HepG2 (cell line): ENCODE data around the gene HSD3B7. TPM values are rescaled to one million over a fixed set of nuclear protein-coding genes. Genes with fewer than 3 reads are reported as not detected.

Experiments used
- ATAC-seq: fragments of 200-7000 bp; cut with Tn5 transposase; 3 replicates; pipeline ENCODE4 v1.9.1; 2020; ENCODE audit warnings: mild to moderate bottlenecking, moderate library complexity
- BruUV-seq: library from RNA; stranded (reverse); fragments of 400-500 nt; replicated peaks from 2 replicates; lab custom pipeline; 2021; lab: Mats Ljungman, UMichigan
- CTCF ChIA-PET: fragments of 300-600 bp; formaldehyde crosslinking; extraction: SDS; loops from one replicate; lab custom pipeline; 2021; ENCODE audit warnings: low total read pairs, inconsistent platforms, low intra/inter-chr PET ratio; lab: Yijun Ruan, JAX
- POLR2A ChIA-PET: fragments of 350-600 bp; sonication (Branson Sonifier 250); formaldehyde crosslinking; loops from one replicate; lab custom pipeline; 2020; ENCODE audit warnings: antibody characterized with exemption, inconsistent platforms; lab: Yijun Ruan, JAX
- DNase-seq: peaks from one replicate; pipeline ENCODE4 v3.0.0-alpha.2; 2015; ENCODE audit warnings: low spot score
- FAIRE-seq: peaks from 3 replicates; lab custom pipeline; 2011; peaks lifted over from hg19 to GRCh38; lab: Jason Lieb, UNC
- H2AFZ ChIP-seq: one replicate; pipeline ENCODE4 v1.6.1; 2011; ENCODE audit warnings: low read length, inconsistent platforms
- H3K27ac ChIP-seq: fragments of 300-600 bp; 3 replicates; pipeline ENCODE4 v1.8.0; 2011; ENCODE audit warnings: mixed run types, mild to moderate bottlenecking, mixed read lengths, low read length, inconsistent platforms; ENCODE audit not compliant: insufficient read depth; ENCODE audit errors: extremely low read length
- H3K27me3 ChIP-seq, 2 experiments: fragments of 200-600 bp in 1 of 2; 2 replicates in 1 of 2; 3 replicates in 1 of 2; pipeline versions ENCODE4 v1.6.0 to v1.8.0; 2011; ENCODE audit warnings: low read length in 2 of 2, mild to moderate bottlenecking in 2 of 2, moderate library complexity in 2 of 2, inconsistent platforms in 1 of 2; ENCODE audit not compliant: insufficient read depth in 2 of 2, control insufficient read depth in 1 of 2
- H3K36me3 ChIP-seq, 2 experiments: fragments of 200-600 bp in 1 of 2; replicated peaks in 1 of 2; 2 replicates in 1 of 2; 3 replicates in 1 of 2; pipeline versions ENCODE4 v1.5.1 to v1.8.0; 2011; ENCODE audit warnings: low read length in 2 of 2, inconsistent platforms in 1 of 2; ENCODE audit not compliant: insufficient read depth in 2 of 2, control insufficient read depth in 1 of 2
- H3K4me1 ChIP-seq: 2 replicates; pipeline ENCODE4 v1.5.1; 2012; ENCODE audit warnings: low read length, inconsistent platforms; ENCODE audit not compliant: insufficient read depth
- H3K4me2 ChIP-seq: 2 replicates; pipeline ENCODE4 v1.6.0; 2011; ENCODE audit warnings: low read depth, low read length, inconsistent platforms
- H3K4me3 ChIP-seq, 3 experiments: fragments of 200-600 bp in 1 of 3; sonication (generic), shearing (Covaris generic) in 1 of 3; replicated peaks in 1 of 3; 2 replicates each; pipeline ENCODE4 v1.5.1; 2011 to 2016; ENCODE audit warnings: low read length in 3 of 3, inconsistent platforms in 2 of 3, low read depth in 2 of 3, mild to moderate bottlenecking in 2 of 3, control low read depth in 1 of 3, mixed read lengths in 1 of 3; ENCODE audit not compliant: insufficient read depth in 1 of 3
- H3K79me2 ChIP-seq: one replicate; pipeline ENCODE4 v1.6.1; 2011; ENCODE audit warnings: low read length, inconsistent platforms; ENCODE audit not compliant: insufficient read depth
- H3K9ac ChIP-seq: 2 replicates; pipeline ENCODE4 v1.6.0; 2011; ENCODE audit warnings: mild to moderate bottlenecking, low read depth, low read length, inconsistent platforms; ENCODE audit not compliant: insufficient read depth
- H3K9me3 ChIP-seq: 2 replicates; pipeline ENCODE4 v1.5.1; 2012; ENCODE audit warnings: mild to moderate bottlenecking, low read length
- H4K20me1 ChIP-seq: 2 replicates; pipeline ENCODE4 v1.6.0; 2011; ENCODE audit warnings: inconsistent platforms, mild to moderate bottlenecking, low read length, moderate library complexity; ENCODE audit not compliant: insufficient read depth
- ASH2L ChIP-seq: fragments of 300-600, 200-600 bp; sonication (generic); IDR thresholded peaks from 2 replicates; pipeline ENCODE4 v1.7.0; 2017; ENCODE audit warnings: low read depth, mild to moderate bottlenecking, moderate library complexity, mixed read lengths, low read length; ENCODE audit not compliant: insufficient read length
- ATM ChIP-seq: fragments of 450-650 bp; IDR thresholded peaks from 2 replicates; pipeline ENCODE4 v1.7.1; 2017; ENCODE audit warnings: mild to moderate bottlenecking, borderline replicate concordance
- FOXO4 ChIP-seq: sonication (generic); formaldehyde crosslinking; conservative IDR thresholded peaks from 2 replicates; pipeline ENCODE4 v1.8.1; 2023; ENCODE audit warnings: missing genetic modification reagents
- KDM1A ChIP-seq: IDR thresholded peaks from 2 replicates; pipeline ENCODE4 v1.6.1; 2016; ENCODE audit warnings: missing compliant biosample characterization
- NR3C1 ChIP-seq: sonication (generic); formaldehyde crosslinking; IDR thresholded peaks from 2 replicates; pipeline ENCODE4 v1.4.0; 2020; ENCODE audit warnings: missing genetic modification reagents
- SP2 ChIP-seq: sonication (generic); formaldehyde crosslinking; IDR thresholded peaks from 2 replicates; pipeline ENCODE4 v1.5.1; 2020; ENCODE audit warnings: mild to moderate bottlenecking, missing genetic modification reagents
- SP4 ChIP-seq: sonication (generic); formaldehyde crosslinking; IDR thresholded peaks from 2 replicates; pipeline ENCODE4 v1.8.1; 2023; ENCODE audit warnings: mild to moderate bottlenecking, missing genetic modification reagents
- TOE1 ChIP-seq: sonication (generic); formaldehyde crosslinking; IDR thresholded peaks from 2 replicates; pipeline ENCODE4 v1.4.0; 2020; ENCODE audit warnings: mild to moderate bottlenecking, missing genetic modification reagents
- ZFP37 ChIP-seq: sonication (generic); formaldehyde crosslinking; IDR thresholded peaks from 2 replicates; pipeline ENCODE4 v1.4.0; 2020; ENCODE audit warnings: missing genetic modification reagents, borderline replicate concordance
- ZFP91 ChIP-seq: sonication (generic); formaldehyde crosslinking; IDR thresholded peaks from 2 replicates; pipeline ENCODE4 v1.9.0; 2022; ENCODE audit warnings: missing genetic modification reagents, mild to moderate bottlenecking, borderline replicate concordance
- ZMYM3 ChIP-seq: sonication (generic); formaldehyde crosslinking; IDR thresholded peaks from 2 replicates; pipeline ENCODE4 v1.5.1; 2020; ENCODE audit warnings: mild to moderate bottlenecking, missing genetic modification reagents
- ZNF34 ChIP-seq: sonication (generic); formaldehyde crosslinking; IDR thresholded peaks from 2 replicates; pipeline ENCODE4 v1.4.0; 2020; ENCODE audit warnings: mild to moderate bottlenecking, missing genetic modification reagents, borderline replicate concordance
- ZNF383 ChIP-seq: sonication (generic); formaldehyde crosslinking; IDR thresholded peaks from 2 replicates; pipeline ENCODE4 v1.4.0; 2020; ENCODE audit warnings: missing genetic modification reagents, mild to moderate bottlenecking, borderline replicate concordance
- ZNF768 ChIP-seq: sonication (generic); formaldehyde crosslinking; IDR thresholded peaks from 2 replicates; pipeline ENCODE4 v1.4.0; 2020; ENCODE audit warnings: missing genetic modification reagents
- WGBS: methylation state at CpG from one replicate; pipeline ENCODE4 v1.1.6; 2017; ENCODE audit warnings: low lambda C conversion rate; 5-methylcytosine and 5-hydroxymethylcytosine counted together
- in situ Hi-C: cut with HindIII; loops from 2 replicates; pipeline ENCODE4 v1.10.0; 2017; ENCODE audit warnings: low pct_unique_long_range_greater_than_20kb; ENCODE audit not compliant: extremely low pct_ligation_motif_present
- intact Hi-C: fragments of 100-400 bp; cut with micrococcal nuclease; formaldehyde crosslinking; loops from one replicate; pipeline ENCODE4 v1.10.0; 2022; ENCODE audit not compliant: unreplicated experiment
- polyA plus RNA-seq, 8 experiments: library from polyadenylated mRNA; depleted of rRNA in 3 of 8; stranded (reverse) in 7 of 8; unstranded in 1 of 8; fragments of >200 nt; fragmentation: Illumina TruSeq in 4 of 8; extraction: Trizol in 4 of 8; gene quantifications; 2 replicates each; pipeline versions ENCODE4 v1.2.1 to v1.2.3, GENCODE V29; 2011 to 2016; ENCODE audit warnings: low read depth in 4 of 8, missing spikeins in 1 of 8, mixed read lengths in 1 of 8; ENCODE audit not compliant: insufficient read depth in 1 of 8
- total RNA-seq, 5 experiments: library from RNA; depleted of rRNA; stranded (reverse); fragments of >200 nt; fragmentation: Illumina TruSeq; extraction: Trizol; gene quantifications; 2 replicates each; pipeline ENCODE4 v1.2.3, GENCODE V29; 2016; ENCODE audit warnings: low read depth in 1 of 5
- TF ChIP-seq, protein P1 (sequence below): sonication (generic); formaldehyde crosslinking; IDR thresholded peaks from 2 replicates; pipeline ENCODE4 v1.4.0; 2020; ENCODE audit warnings: mild to moderate bottlenecking, missing genetic modification reagents, borderline replicate concordance

Gene HSD3B7
- total and polyA plus RNA-seq, 2 of the 13 experiments (the other 11 are each of a cell fraction or from before 2014, with no cell fraction given): 32.9 to 69.7 TPM

DNA sequence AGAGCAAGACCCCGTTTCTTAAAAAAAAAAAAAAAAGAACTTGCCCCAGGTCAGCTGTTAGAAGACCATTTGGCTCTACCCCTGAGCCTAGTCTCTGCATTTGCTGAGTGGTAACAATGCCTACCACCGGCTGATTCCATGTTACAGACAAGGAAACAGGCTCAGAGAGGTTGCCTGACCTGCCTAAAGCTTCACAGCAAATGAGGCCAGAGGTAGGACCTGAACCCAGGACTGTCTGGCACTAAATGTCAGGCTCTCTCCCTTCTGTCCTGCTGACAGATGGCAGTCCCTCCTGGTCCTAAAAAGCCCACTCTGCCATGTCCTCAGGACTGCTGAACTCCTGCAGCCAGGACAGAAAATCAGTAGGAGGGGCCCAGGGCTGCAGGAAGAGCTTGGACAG lies 19.7 kb downstream of the HSD3B7 start:
- ATAC-seq: no peak
- Histone ChIP-seq H3K79me2 (no peaks in the 10 kb centered on the region), H3K4me1 (peaks cover 82% of the 10 kb centered on the region), H3K36me3 (no peaks in the 10 kb centered on the region), H3K9me3 (no peaks in the 10 kb centered on the region), H3K4me2 (no peak overlapping the region), H3K4me3 (no peak overlapping the region), H3K9ac (no peak overlapping the region), H3K27ac (no peak overlapping the region), H3K27me3 (peaks cover 5 to 9% of the 10 kb centered on the region in 2 experiments; a peak in 4 of 5 replicates), H4K20me1 (no peaks in the 10 kb centered on the region), H2AFZ (no peak overlapping the region)
- 44% methylated on average over 2 of the region's 2 CpGs for WGBS
- no peak for DNase-seq
- intact Hi-C loops (no loop called here), in situ Hi-C loops (no loop called here)
- POLR2A ChIA-PET: no interaction called here
- CTCF ChIA-PET: no interaction called here
- TF ChIP-seq ZFP37 (CRISPR knock-in tag): no peak
- TF ChIP-seq ZFP91 (CRISPR knock-in tag): no peak
- TF ChIP-seq, protein P1, sequence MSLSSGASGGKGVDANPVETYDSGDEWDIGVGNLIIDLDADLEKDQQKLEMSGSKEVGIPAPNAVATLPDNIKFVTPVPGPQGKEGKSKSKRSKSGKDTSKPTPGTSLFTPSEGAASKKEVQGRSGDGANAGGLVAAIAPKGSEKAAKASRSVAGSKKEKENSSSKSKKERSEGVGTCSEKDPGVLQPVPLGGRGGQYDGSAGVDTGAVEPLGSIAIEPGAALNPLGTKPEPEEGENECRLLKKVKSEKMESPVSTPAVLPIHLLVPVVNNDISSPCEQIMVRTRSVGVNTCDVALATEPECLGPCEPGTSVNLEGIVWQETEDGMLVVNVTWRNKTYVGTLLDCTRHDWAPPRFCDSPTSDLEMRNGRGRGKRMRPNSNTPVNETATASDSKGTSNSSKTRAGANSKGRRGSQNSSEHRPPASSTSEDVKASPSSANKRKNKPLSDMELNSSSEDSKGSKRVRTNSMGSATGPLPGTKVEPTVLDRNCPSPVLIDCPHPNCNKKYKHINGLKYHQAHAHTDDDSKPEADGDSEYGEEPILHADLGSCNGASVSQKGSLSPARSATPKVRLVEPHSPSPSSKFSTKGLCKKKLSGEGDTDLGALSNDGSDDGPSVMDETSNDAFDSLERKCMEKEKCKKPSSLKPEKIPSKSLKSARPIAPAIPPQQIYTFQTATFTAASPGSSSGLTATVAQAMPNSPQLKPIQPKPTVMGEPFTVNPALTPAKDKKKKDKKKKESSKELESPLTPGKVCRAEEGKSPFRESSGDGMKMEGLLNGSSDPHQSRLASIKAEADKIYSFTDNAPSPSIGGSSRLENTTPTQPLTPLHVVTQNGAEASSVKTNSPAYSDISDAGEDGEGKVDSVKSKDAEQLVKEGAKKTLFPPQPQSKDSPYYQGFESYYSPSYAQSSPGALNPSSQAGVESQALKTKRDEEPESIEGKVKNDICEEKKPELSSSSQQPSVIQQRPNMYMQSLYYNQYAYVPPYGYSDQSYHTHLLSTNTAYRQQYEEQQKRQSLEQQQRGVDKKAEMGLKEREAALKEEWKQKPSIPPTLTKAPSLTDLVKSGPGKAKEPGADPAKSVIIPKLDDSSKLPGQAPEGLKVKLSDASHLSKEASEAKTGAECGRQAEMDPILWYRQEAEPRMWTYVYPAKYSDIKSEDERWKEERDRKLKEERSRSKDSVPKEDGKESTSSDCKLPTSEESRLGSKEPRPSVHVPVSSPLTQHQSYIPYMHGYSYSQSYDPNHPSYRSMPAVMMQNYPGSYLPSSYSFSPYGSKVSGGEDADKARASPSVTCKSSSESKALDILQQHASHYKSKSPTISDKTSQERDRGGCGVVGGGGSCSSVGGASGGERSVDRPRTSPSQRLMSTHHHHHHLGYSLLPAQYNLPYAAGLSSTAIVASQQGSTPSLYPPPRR: no peak
- no peak for TF ChIP-seq FOXO4 (CRISPR knock-in tag)
- no peak for TF ChIP-seq ZNF34 (CRISPR knock-in tag)
- TF ChIP-seq KDM1A (CRISPR knock-in tag): 0 out of 2 replicates have a peak, but pooled peaks have one; percentile 26
- no peak for TF ChIP-seq ATM
- TF ChIP-seq ASH2L: no peak
- no peak for TF ChIP-seq ZNF383 (CRISPR knock-in tag)
- TF ChIP-seq SP4: no peak
- no peak for TF ChIP-seq SP2
- peak; percentile 68; the same call in 1 of the 2 replicates for TF ChIP-seq ZMYM3 (CRISPR knock-in tag)
- TF ChIP-seq ZNF768: peak; percentile 97
- no peak for TF ChIP-seq NR3C1 (CRISPR knock-in tag)
- no peak for TF ChIP-seq TOE1 (CRISPR knock-in tag)
- no peak for FAIRE-seq
- no TSS peak for BruUV-seq
